BE2C (cell line): ENCODE measurements around the gene ANKRD52.

Experiments
- DNase-seq: peaks from one replicate; pipeline ENCODE4 v3.0.0-alpha.2; 2020
- H3K27me3 ChIP-seq: fragments of 250-450 bp; sonication (Bioruptor Pico); 2 replicates; pipeline ENCODE4 v1.5.1; 2020; ENCODE audit warnings: mild to moderate bottlenecking
- H3K36me3 ChIP-seq: fragments of 250-450 bp; sonication (Bioruptor Pico); 2 replicates; pipeline ENCODE4 v1.5.1; 2020; ENCODE audit warnings: mild to moderate bottlenecking
- H3K4me1 ChIP-seq: fragments of 250-450 bp; sonication (Bioruptor Pico); 2 replicates; pipeline ENCODE4 v1.5.1; 2020
- H3K4me3 ChIP-seq: 2 replicates; pipeline ENCODE4 v1.5.1; 2011; ENCODE audit warnings: low read depth, low read length
- H3K9me3 ChIP-seq: fragments of 250-450 bp; sonication (Bioruptor Pico); 2 replicates; pipeline ENCODE4 v1.5.1; 2020
- TF ChIP-seq, protein P1 (sequence below): IDR thresholded peaks from 2 replicates; pipeline ENCODE4 v1.5.1; 2012; ENCODE audit warnings: mild to moderate bottlenecking, low read depth, low read length

The ANKRD52 gene

DNA sequence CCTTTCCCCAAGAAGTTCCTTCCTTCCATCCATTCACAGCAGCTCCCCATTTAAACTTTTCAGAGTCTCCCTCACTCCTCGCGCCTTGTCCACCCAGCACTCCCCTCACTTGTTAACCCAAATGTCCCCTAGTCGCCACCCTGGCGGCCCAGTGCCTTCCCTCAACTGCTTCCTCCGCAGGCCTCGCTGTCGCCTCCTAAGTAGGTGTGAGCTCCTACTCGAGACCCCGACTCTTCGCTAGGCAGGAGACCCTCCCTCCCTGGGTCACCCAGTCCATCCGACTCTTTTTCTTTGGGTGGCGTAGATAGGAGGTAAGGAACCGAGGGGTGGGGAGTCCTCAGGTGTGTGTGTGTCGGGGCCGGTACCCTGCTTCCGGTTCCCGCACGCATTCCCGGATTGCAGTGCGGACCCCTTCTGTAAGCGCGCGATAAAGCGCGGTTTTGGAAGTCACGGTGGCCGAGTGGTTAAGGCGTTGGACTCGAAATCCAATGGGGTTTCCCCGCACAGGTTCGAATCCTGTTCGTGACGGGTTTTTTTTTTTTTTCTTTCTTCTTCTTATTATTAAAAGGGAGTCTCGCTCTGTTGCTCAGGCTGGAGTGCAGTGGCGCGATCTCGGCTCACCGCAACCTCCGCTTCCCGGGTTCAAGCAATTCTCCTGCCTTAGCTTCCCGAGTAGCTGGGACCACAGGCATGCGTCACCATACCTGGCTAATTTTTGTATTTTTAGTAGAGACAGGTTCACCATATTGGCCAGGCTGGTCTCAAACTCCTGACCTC is 68.1 kb downstream of the ANKRD52 start:
- peaks cover 10% of the 10 kb centered on the region for H3K36me3 ChIP-seq
- no peaks in the 10 kb centered on the region for H3K27me3 ChIP-seq
- peak overlapping the region; percentile 92 for H3K4me3 ChIP-seq
- TF ChIP-seq, protein P1, sequence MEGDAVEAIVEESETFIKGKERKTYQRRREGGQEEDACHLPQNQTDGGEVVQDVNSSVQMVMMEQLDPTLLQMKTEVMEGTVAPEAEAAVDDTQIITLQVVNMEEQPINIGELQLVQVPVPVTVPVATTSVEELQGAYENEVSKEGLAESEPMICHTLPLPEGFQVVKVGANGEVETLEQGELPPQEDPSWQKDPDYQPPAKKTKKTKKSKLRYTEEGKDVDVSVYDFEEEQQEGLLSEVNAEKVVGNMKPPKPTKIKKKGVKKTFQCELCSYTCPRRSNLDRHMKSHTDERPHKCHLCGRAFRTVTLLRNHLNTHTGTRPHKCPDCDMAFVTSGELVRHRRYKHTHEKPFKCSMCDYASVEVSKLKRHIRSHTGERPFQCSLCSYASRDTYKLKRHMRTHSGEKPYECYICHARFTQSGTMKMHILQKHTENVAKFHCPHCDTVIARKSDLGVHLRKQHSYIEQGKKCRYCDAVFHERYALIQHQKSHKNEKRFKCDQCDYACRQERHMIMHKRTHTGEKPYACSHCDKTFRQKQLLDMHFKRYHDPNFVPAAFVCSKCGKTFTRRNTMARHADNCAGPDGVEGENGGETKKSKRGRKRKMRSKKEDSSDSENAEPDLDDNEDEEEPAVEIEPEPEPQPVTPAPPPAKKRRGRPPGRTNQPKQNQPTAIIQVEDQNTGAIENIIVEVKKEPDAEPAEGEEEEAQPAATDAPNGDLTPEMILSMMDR, result no peak
- H3K9me3 ChIP-seq, result no peaks in the 10 kb centered on the region
- DNase-seq, result peak; percentile 79
- H3K4me1 ChIP-seq, result no peaks in the 10 kb centered on the region

DNA sequence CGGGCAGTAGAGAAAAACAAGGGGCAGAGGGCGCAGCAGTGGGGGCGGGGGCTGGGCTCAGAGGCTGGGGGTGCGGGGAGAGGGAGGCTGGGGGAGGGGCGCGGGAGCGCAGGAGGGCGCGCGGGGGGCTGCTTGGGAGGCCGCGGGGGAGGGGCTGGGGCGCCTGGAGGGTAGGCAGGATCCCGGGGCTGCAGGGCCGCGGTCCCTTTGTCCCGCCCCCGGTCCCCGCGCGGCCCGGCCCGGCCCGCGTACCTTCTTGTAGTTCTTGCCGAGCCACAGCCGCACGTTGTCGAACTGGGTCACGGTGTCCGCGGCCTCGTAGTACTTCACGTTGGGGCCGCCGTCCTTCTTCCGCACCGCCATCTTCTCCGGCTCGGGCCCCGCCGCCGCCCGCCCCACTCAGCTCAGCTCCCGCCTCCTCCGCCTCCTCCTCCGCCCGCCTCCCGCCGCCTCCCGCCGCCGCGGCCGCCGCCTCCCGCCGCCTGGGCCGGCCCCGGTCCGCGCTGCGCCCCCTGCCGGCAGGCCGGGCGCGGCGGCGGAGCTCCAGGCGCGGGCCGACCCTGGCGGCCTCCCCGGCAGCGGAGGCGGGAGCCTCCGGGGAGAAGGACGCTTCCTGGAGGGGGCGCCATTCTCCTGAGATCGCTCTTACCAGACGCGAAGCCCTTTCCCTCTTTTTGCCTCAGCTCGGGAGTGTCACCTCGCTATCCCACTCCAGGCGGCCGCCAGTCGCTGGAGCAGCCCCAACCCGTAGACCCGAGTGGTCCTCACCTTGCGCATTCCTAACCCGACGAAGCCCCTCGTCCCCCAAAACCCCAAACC is 68.9 kb downstream of the ANKRD52 start, which contains the start of gene SMARCC2:
TSS of gene SMARCC2 (minus strand) at position 385 of the 819 bp plus-strand sequence. CDS start at position 363, 22 bp downstream.
- peak within 1 kb of the TSS; percentile 92 for H3K4me3 ChIP-seq
- peak; percentile 96 for DNase-seq
- no peaks in the 10 kb centered on the region for H3K9me3 ChIP-seq
- H3K4me1 ChIP-seq, result no peaks in the 10 kb centered on the region
- peaks cover 18% of the 10 kb centered on the region for H3K36me3 ChIP-seq
- TF ChIP-seq, protein P1, result peak; percentile 74
- H3K27me3 ChIP-seq, result no peaks in the 10 kb centered on the region

DNA sequence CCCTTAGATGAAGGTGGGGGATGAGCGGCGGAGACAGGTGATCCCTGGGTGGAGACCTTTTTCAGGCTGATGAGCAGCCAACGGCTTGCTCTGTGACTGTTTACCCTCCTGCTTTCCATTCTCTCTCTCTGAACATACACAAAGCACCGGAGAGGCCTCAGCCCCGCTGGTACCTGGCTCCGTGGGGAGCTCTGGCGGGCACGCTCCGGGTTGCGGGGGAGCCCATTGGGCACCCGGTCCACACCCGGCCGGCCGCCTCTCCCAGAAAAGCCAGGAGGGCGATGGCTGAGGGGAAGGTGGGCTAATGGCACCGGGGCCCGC is 69.4 kb downstream of the ANKRD52 start:
- peak overlapping the region; percentile 84 for H3K4me3 ChIP-seq
- peaks cover 24% of the 10 kb centered on the region for H3K36me3 ChIP-seq
- H3K9me3 ChIP-seq, result no peaks in the 10 kb centered on the region
- H3K27me3 ChIP-seq, result no peaks in the 10 kb centered on the region
- no peak for DNase-seq
- TF ChIP-seq, protein P1, result no peak
- H3K4me1 ChIP-seq, result no peaks in the 10 kb centered on the region

- no peak for DNase-seq
- Histone ChIP-seq H3K27me3 (no peaks in the 10 kb centered on the region), H3K9me3 (no peaks in the 10 kb centered on the region), H3K4me3 (peak overlapping the region; percentile 84), H3K4me1 (no peaks in the 10 kb centered on the region), H3K36me3 (peaks cover 29% of the 10 kb centered on the region)
- TF ChIP-seq, protein P1, result no peak
These were observed 69.9 kb downstream of the ANKRD52 start for GRCh38 chr12:56188131-56188777.
